C4-2B (cell line): ENCODE data around the gene MAFB.

ENCODE experiments used
- ZFX ChIP-seq: fragments of 450-650 bp; IDR thresholded peaks from 2 replicates; pipeline ENCODE4 v1.6.1; 2017
- TF ChIP-seq, protein P1 (sequence below): fragments of 450-650 bp; conservative IDR thresholded peaks from 2 replicates; pipeline ENCODE4 v1.5.1; 2017; ENCODE audit warnings: mild to moderate bottlenecking

DNA sequence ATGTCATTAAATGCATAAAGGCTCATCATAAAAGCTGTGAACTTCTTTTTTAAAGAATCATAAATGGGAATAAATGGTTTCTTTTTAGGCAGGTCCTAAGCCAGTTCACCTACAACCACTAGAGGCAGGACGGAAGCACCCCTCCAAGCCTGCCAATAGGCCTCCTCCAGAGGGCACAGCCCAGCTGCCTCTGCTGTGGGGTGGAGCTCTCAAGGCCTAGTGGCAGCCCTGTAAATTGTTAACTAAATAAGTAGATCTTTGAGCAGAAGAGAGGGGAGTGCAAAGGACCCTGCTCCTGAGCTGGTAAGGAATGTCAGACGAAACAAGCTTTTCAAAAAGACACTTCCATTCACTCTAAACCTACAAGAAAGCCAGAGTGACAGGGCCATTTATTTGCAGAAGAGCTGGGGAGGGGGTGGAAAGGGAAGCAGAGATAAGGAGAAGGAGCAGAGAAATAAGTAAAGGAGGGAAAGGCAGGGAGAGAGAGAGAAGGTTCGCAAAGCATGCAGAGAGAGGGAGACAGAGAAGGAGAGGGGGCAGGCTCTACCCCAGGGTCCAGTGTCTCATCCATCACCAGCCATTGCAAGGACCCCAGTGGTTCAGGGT is 18.0 kb upstream of the MAFB start:
- TF ChIP-seq, protein P1, sequence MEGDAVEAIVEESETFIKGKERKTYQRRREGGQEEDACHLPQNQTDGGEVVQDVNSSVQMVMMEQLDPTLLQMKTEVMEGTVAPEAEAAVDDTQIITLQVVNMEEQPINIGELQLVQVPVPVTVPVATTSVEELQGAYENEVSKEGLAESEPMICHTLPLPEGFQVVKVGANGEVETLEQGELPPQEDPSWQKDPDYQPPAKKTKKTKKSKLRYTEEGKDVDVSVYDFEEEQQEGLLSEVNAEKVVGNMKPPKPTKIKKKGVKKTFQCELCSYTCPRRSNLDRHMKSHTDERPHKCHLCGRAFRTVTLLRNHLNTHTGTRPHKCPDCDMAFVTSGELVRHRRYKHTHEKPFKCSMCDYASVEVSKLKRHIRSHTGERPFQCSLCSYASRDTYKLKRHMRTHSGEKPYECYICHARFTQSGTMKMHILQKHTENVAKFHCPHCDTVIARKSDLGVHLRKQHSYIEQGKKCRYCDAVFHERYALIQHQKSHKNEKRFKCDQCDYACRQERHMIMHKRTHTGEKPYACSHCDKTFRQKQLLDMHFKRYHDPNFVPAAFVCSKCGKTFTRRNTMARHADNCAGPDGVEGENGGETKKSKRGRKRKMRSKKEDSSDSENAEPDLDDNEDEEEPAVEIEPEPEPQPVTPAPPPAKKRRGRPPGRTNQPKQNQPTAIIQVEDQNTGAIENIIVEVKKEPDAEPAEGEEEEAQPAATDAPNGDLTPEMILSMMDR: no peak; the same call in 1 of the 2 replicates
- no peak for TF ChIP-seq ZFX
